Measurements from ENCODE around the gene SH3RF2.
"Not testable (repeated sequence)": the region's sequence is repeated elsewhere in the genome, so short reads cannot be mapped to it uniquely, and the experiment has no call there.

- TF ChIP-seq CTCF, POLR2A (IDR thresholded peaks at IDR 0.05): not testable (repeated sequence)
Measured at GRCh38 chr5:146108870-146109269, 172.5 kb downstream of the SH3RF2 start.

Measured in uterus (tissue), 2 donors.